B cell (primary cell): Measurements from ENCODE around the gene RING1. TPM values are rescaled to one million over a fixed set of nuclear protein-coding genes. Genes with fewer than 3 reads are reported as not detected.

Source experiments
- ATAC-seq: fragments of 200-7000 bp; cut with Tn5 transposase; one replicate; pipeline ENCODE4 v1.10.0; 2021; ENCODE audit warnings: low read depth, mild to moderate bottlenecking, moderate number of reproducible peaks, moderate library complexity
- CTCF ChIA-PET: fragments of 350-600 bp; sonication (Branson Sonifier 250); formaldehyde crosslinking; loops from one replicate; lab custom pipeline; 2021; ENCODE audit warnings: antibody characterized with exemption, inconsistent platforms; lab: Charles Lee
- POLR2A ChIA-PET: fragments of 350-600 bp; sonication (Branson Sonifier 250); formaldehyde crosslinking; loops from one replicate; lab custom pipeline; 2021; ENCODE audit warnings: antibody characterized with exemption; lab: Charles Lee
- DNase-seq: peaks from one replicate; pipeline ENCODE4 v3.0.0; 2013
- H2AFZ ChIP-seq: 2 replicates; pipeline ENCODE4 v1.6.1; 2012; ENCODE audit warnings: mild to moderate bottlenecking, low read depth, low read length; ENCODE audit not compliant: insufficient read depth, poor library complexity, severe bottlenecking
- H3K27ac ChIP-seq, 2 donors: 1 replicate in 1 of 2; 2 replicates in 1 of 2; pipeline ENCODE4 v1.5.1; 2012 to 2013; ENCODE audit warnings: low read length in 2 of 2, mild to moderate bottlenecking in 2 of 2, moderate library complexity in 1 of 2
- H3K27me3 ChIP-seq, 4 experiments: fragments of 200-600 bp in 1 of 4; sonication (generic) in 1 of 4; replicated peaks in 1 of 4; 1 replicate in 2 of 4; 2 replicates in 2 of 4; pipeline versions ENCODE4 v1.6.1 to v1.7.0; 2013 to 2016; ENCODE audit warnings: low read length in 3 of 4, mild to moderate bottlenecking in 2 of 4, mixed read lengths in 1 of 4, moderate library complexity in 1 of 4; ENCODE audit not compliant: insufficient read depth in 4 of 4, control insufficient read depth in 3 of 4; ENCODE audit errors: control extremely low read depth in 1 of 4
- H3K36me3 ChIP-seq, 2 experiments: replicated peaks in 1 of 2; 1 replicate in 1 of 2; 2 replicates in 1 of 2; pipeline versions ENCODE4 v1.6.1 to v1.7.1; 2013; ENCODE audit warnings: low read length in 1 of 2; ENCODE audit not compliant: insufficient read depth in 2 of 2, control insufficient read depth in 1 of 2; ENCODE audit errors: control extremely low read depth in 1 of 2, extremely low read depth in 1 of 2
- H3K4me1 ChIP-seq, 2 donors: fragments of 200-600 bp in 1 of 2; sonication (generic) in 1 of 2; 1 replicate in 1 of 2; 2 replicates in 1 of 2; pipeline versions ENCODE4 v1.5.1 to v1.6.1; 2013 to 2017; ENCODE audit warnings: low read length in 2 of 2; ENCODE audit not compliant: control insufficient read depth in 2 of 2, insufficient read depth in 2 of 2
- H3K4me2 ChIP-seq: replicated peaks from 2 replicates; pipeline ENCODE3; 2012; ENCODE audit warnings: mild to moderate bottlenecking, low read depth, low read length; ENCODE audit not compliant: poor library complexity, severe bottlenecking
- H3K4me3 ChIP-seq, 5 experiments: fragments of 200-600 bp in 1 of 5; sonication (generic) in 1 of 5; 1 replicate in 3 of 5; 2 replicates in 2 of 5; pipeline versions ENCODE4 v1.5.1 to v1.7.0; 2011 to 2016; ENCODE audit warnings: low read length in 4 of 5, mild to moderate bottlenecking in 4 of 5, low read depth in 2 of 5, control low read depth in 1 of 5, moderate library complexity in 1 of 5; ENCODE audit not compliant: insufficient read depth in 1 of 5; ENCODE audit errors: control extremely low read depth in 1 of 5, extremely low read depth in 1 of 5
- H3K79me2 ChIP-seq: fragments of 200-600 bp; sonication (generic); one replicate; pipeline ENCODE4 v1.6.0; 2016; ENCODE audit warnings: low read length; ENCODE audit not compliant: control insufficient read depth, insufficient read depth
- H3K9ac ChIP-seq: fragments of 200-600 bp; sonication (generic); 2 replicates; pipeline ENCODE4 v1.6.1; 2017; ENCODE audit warnings: mild to moderate bottlenecking, low read length, moderate library complexity
- H3K9me3 ChIP-seq, 3 donors: one replicate each; pipeline versions ENCODE4 v1.6.1 to v1.7.1; 2013; ENCODE audit warnings: low read length in 2 of 3; ENCODE audit not compliant: control insufficient read depth in 2 of 3, insufficient read depth in 1 of 3; ENCODE audit errors: control extremely low read depth in 1 of 3
- H4K20me1 ChIP-seq: 2 replicates; pipeline ENCODE4 v1.6.0; 2012; ENCODE audit warnings: mild to moderate bottlenecking, low read length; ENCODE audit not compliant: insufficient read depth, control insufficient read depth, poor library complexity, severe bottlenecking
- H3K27ac Mint-ChIP-seq: one replicate; pipeline ENCODE4 v1.8.0; 2021; ENCODE audit warnings: mixed read lengths
- H3K27me3 Mint-ChIP-seq: one replicate; pipeline ENCODE4 v1.8.0; 2021; ENCODE audit warnings: mixed read lengths
- H3K4me1 Mint-ChIP-seq: one replicate; pipeline ENCODE4 v1.8.0; 2021; ENCODE audit warnings: mixed read lengths
- H3K4me3 Mint-ChIP-seq: one replicate; pipeline ENCODE4 v1.8.0; 2021; ENCODE audit warnings: mixed read lengths
- H3K9me3 Mint-ChIP-seq: one replicate; pipeline ENCODE4 v1.8.0; 2022; ENCODE audit warnings: mixed read lengths; ENCODE audit not compliant: insufficient read depth
- CTCF ChIP-seq: fragments of 200-600 bp; IDR thresholded peaks from one replicate; pipeline ENCODE4 v1.8.0; 2022; ENCODE audit warnings: antibody characterized with exemption, mild to moderate bottlenecking
- EZH2 ChIP-seq: IDR thresholded peaks from 2 replicates; pipeline ENCODE4 v1.6.1; 2012; ENCODE audit warnings: borderline replicate concordance, low read depth, mild to moderate bottlenecking, moderate library complexity, low read length; ENCODE audit not compliant: insufficient read depth, poor library complexity, severe bottlenecking
- WGBS: methylation state at CpG from one replicate; pipeline ENCODE4 v1.1.5; 2013; ENCODE audit warnings: missing lambda C conversion rate; ENCODE audit not compliant: insufficient coverage; 5-methylcytosine and 5-hydroxymethylcytosine counted together
- intact Hi-C: fragments of 100-400 bp; cut with micrococcal nuclease; formaldehyde crosslinking; loops from one replicate; pipeline ENCODE4 v1.10.0; 2022
- polyA plus RNA-seq: library from polyadenylated mRNA; depleted of rRNA; stranded (reverse); fragments of >200 nt; gene quantifications from 2 replicates; pipeline ENCODE4 v1.2.3, GENCODE V29; 2012
- total RNA-seq, 2 donors: library from RNA; stranded (reverse); fragments of 120-200 nt in 1 of 2; gene quantifications; 1 replicate in 1 of 2; 2 replicates in 1 of 2; pipeline versions ENCODE4 v1.2.3 to v1.2.4, GENCODE V29; 2013 to 2022

Gene RING1
- total and polyA plus RNA-seq, 2 donors (not counting 1 experiment from before 2014, with no cell fraction given): 37.1 to 44.2 TPM

- Mint-ChIP-seq H3K27ac (peak overlapping the region; percentile 22), H3K4me1 (peaks cover 24% of the 10 kb centered on the region), H3K27me3 (peaks cover 35% of the 10 kb centered on the region), H3K4me3 (peak overlapping the region; percentile 69), H3K9me3 (no peaks in the 10 kb centered on the region)
- intact Hi-C loops: loop anchor here (2.0 kb wide), 1 partner anchor 17 kb away; the partner anchor contains the start of gene RING1
- Histone ChIP-seq H4K20me1 (no peaks in the 10 kb centered on the region), H3K27ac (no peak overlapping the region), H3K9me3 (peaks cover 0 to 8% (median 0%) of the 10 kb centered on the region in 3 donors), H3K4me2 (peak overlapping the region; percentile 98), H2AFZ (peak overlapping the region; percentile 43), H3K4me3 (peak overlapping the region in 2 of 5 experiments; percentile 47 to 52), H3K27me3 (peaks cover 0 to 49% (median 17%) of the 10 kb centered on the region in 4 experiments), H3K79me2 (no peaks in the 10 kb centered on the region), H3K36me3 (peaks cover 0 to 26% of the 10 kb centered on the region in 2 experiments), H3K4me1 (peaks cover 18 to 20% of the 10 kb centered on the region in 2 donors), H3K9ac (peak overlapping the region; percentile 44)
- ATAC-seq: no peak
- WGBS: 67% methylated on average over 7 of the region's 8 CpGs
- DNase-seq: no peak
- TF ChIP-seq EZH2: no peak
- TF ChIP-seq CTCF: no peak
- CTCF ChIA-PET: interaction anchor here (1.0 kb wide), 1 partner anchor 70 kb away, joined by 3 read pairs; no protein-coding TSS in a partner anchor
- POLR2A ChIA-PET: interaction anchor here (1.0 kb wide), 1 partner anchor 9 kb away, joined by 4 read pairs; the partner anchor contains the start of genes RXRB and SLC39A7
These were observed 16.8 kb upstream of the RING1 start for GRCh38 chr6:33191383-33192104.
